Activated CD4-positive, alpha-beta T cell treated with anti-CD3 and anti-CD28 coated beads for 36 hours (primary cell): Measurements from ENCODE around the gene DNAJC11. TPM values are rescaled to one million over a fixed set of nuclear protein-coding genes. Genes with fewer than 3 reads are reported as not detected.
A peak's percentile ranks its signal among the peaks of the same experiment; 100 is the strongest.

Experiments
- ATAC-seq: fragments of 200-7000 bp; cut with Tn5 transposase; one replicate; pipeline ENCODE4 v1.10.0; 2021; ENCODE audit warnings: mild to moderate bottlenecking, moderate library complexity
- CTCF ChIA-PET: fragments of 350-600 bp; sonication (Branson Sonifier 250); formaldehyde crosslinking; loops from one replicate; lab custom pipeline; 2021; ENCODE audit warnings: antibody characterized with exemption; lab: Charles Lee
- POLR2A ChIA-PET: fragments of 350-600 bp; sonication (Branson Sonifier 250); formaldehyde crosslinking; loops from one replicate; lab custom pipeline; 2021; ENCODE audit warnings: antibody characterized with exemption, inconsistent platforms; lab: Charles Lee
- DNase-seq: peaks from one replicate; pipeline ENCODE4 v3.0.0-alpha.2; 2020
- H3K27ac Mint-ChIP-seq: one replicate; pipeline ENCODE4 v1.8.0; 2021; ENCODE audit warnings: mixed read lengths
- H3K27me3 Mint-ChIP-seq: one replicate; pipeline ENCODE4 v1.8.0; 2021; ENCODE audit warnings: mixed read lengths
- H3K36me3 Mint-ChIP-seq: one replicate; pipeline ENCODE4 v1.8.0; 2021; ENCODE audit warnings: low read depth, mixed read lengths
- H3K4me1 Mint-ChIP-seq: one replicate; pipeline ENCODE4 v1.8.0; 2021; ENCODE audit warnings: mixed read lengths
- H3K4me3 Mint-ChIP-seq: one replicate; pipeline ENCODE4 v1.8.0; 2021; ENCODE audit warnings: mild to moderate bottlenecking, moderate library complexity, mixed read lengths
- H3K9me3 Mint-ChIP-seq: one replicate; pipeline ENCODE4 v1.8.0; 2021; ENCODE audit warnings: low read depth, mixed read lengths
- intact Hi-C, 2 experiments: fragments of 100-400 bp; cut with DNase I in 1 of 2; cut with micrococcal nuclease in 1 of 2; formaldehyde crosslinking; loops; one replicate each; pipeline versions ENCODE4 v1.14.2 to v1.15.1; 2022 to 2024; cut with DNase I, micrococcal nuclease
- total RNA-seq, 2 experiments: library from RNA; stranded (reverse); gene quantifications; one replicate each; pipeline ENCODE4 v1.2.3, GENCODE V29; 2021

DNAJC11 gene
- total RNA-seq, 2 experiments from 2014 or later = 53.2 to 62.0 TPM

DNA sequence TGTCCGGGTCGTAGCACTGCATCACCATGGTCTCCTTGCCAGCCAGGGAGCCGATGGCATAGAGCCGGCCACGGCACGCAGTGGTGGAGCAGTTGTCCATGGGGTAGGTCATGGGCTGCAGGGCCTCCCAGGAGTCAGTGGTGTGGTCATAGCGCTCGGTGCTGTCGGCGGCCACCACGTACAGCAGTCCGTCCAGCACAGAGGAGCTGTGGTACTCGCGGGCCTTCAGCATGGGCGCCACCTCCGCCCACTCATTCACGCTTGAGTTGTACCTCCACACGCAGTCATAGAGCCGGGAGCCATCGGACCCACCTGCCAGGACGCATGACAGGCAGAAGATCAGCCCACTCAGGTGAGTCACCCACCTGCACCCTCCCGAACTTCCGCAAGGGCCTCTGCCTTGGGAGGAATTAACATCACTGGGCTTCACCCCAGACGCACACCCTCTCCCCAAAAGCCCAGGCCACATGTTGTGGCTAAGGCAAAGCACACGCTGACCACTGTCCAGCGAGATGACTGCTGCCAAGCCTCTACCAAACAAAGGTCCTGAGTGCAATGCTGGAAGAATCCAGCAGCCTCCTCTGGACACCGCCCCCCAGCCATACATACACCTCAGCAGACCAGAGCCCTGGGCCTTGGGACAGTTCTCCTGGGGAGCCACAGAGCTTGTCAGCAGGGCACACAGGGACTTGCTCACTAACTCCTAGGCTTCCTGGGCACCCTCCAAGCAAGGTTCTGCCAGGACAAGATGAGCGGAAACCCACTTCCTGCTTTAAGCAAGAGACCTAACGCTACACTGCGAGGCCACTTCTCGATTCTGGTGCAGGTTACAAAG lies 102.3 kb downstream of the DNAJC11 start:
- peak overlapping the region; percentile 97 for H3K4me3 Mint-ChIP-seq
- peaks cover 44% of the 10 kb centered on the region for H3K4me1 Mint-ChIP-seq
- DNase-seq = peak; percentile 78
- peak overlapping the region; percentile 92 for H3K27ac Mint-ChIP-seq
- no peaks in the 10 kb centered on the region for H3K9me3 Mint-ChIP-seq
- H3K36me3 Mint-ChIP-seq = peaks cover 40% of the 10 kb centered on the region
- intact Hi-C loops = no loop called here
- H3K27me3 Mint-ChIP-seq = no peaks in the 10 kb centered on the region
- ATAC-seq = no peak
- POLR2A ChIA-PET = interaction anchor here (0.7 to 1.6 kb wide), 2 partner anchors 10 to 20 kb away, joined by 3 to 6 read pairs; partner anchors contain the start of gene ZBTB48
- CTCF ChIA-PET = interaction anchor here (1.2 to 3.6 kb wide), 6 partner anchors 15 to 159 kb away, joined by 4 to 14 read pairs (median 8); partner anchors contain the start of gene THAP3

DNA sequence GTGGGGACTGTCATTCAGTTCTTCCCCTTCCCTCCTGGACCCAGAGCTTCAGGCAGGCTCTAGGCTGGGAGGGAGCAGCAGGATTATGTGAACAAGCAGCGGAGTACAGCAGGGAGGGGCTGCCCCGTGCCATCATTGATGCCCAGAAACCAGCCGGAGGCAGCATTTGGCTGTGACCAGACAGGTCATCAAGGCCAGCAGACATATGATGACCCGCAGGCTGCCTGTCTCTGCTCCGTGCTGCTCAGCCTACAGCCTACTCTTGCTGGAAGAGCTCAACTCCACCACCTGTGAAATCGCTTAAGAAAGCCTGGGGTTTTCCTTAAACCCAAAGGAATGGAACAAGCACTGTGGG lies 103.9 kb downstream of the DNAJC11 start:
- ChIA-PET CTCF (interaction anchor here (0.7 to 1.1 kb wide), 2 partner anchors 16 to 23 kb away, joined by 3 read pairs; no protein-coding TSS in a partner anchor), POLR2A (no interaction called here)
- no peak for ATAC-seq
- no peaks in the 10 kb centered on the region for H3K27me3 Mint-ChIP-seq
- H3K27ac Mint-ChIP-seq = no peak overlapping the region
- intact Hi-C loops = no loop called here
- peaks cover 45% of the 10 kb centered on the region for H3K36me3 Mint-ChIP-seq
- peaks cover 34% of the 10 kb centered on the region for H3K4me1 Mint-ChIP-seq
- H3K9me3 Mint-ChIP-seq = no peaks in the 10 kb centered on the region
- no peak overlapping the region for H3K4me3 Mint-ChIP-seq
- no peak for DNase-seq

DNA sequence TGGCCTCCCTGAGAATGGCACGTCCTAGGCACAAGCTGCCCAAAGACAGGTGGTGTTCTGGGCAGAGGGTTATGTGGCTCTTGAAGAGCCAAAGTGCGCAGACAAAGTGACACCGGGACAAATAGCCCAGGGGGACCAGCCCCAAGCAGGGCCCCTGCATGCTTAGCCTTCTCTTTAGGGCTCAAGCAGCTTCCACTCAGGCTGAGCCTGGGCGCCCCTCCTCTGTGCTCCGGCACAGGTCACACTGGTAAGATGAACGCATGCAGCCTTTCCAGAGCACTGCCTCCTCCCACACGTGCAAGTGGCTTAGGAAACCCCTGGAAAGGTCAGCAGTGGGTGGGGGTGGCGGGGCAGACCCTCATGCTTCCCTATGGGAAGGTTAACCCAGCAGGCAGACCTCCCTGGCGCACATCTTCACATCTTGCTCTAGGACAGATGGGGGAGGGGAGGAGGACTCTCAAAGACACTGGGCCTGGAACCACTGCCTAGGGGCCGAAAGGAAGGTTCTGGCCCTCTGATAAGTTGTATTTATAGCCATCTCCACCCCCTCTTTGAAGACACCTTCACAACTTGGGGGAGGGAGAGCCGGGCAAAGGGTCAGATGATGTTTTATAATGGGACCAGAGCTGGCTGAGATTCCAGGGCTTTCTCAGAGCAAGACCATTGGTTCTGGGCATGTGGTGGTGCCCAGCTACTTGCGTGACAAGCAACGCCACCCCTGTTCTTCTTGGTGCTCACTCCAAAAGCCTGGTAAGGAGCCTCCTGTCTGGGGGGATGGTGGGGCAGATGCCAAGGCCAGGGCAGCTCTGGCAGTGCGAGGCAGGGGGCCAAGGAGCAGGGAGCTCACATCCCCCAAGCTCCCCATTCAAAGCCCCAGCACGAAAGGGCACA lies 104.5 kb downstream of the DNAJC11 start:
- no peak for DNase-seq
- no peak for ATAC-seq
- peaks cover 45% of the 10 kb centered on the region for H3K36me3 Mint-ChIP-seq
- no peaks in the 10 kb centered on the region for H3K9me3 Mint-ChIP-seq
- ChIA-PET CTCF (interaction anchor here (0.5 to 1.1 kb wide), 3 partner anchors 16 to 912 kb away, joined by 3 read pairs; no protein-coding TSS in a partner anchor), POLR2A (no interaction called here)
- no peaks in the 10 kb centered on the region for H3K27me3 Mint-ChIP-seq
- H3K4me3 Mint-ChIP-seq = no peak overlapping the region
- no peak overlapping the region for H3K27ac Mint-ChIP-seq
- intact Hi-C loops = no loop called here
- peaks cover 36% of the 10 kb centered on the region for H3K4me1 Mint-ChIP-seq

DNA sequence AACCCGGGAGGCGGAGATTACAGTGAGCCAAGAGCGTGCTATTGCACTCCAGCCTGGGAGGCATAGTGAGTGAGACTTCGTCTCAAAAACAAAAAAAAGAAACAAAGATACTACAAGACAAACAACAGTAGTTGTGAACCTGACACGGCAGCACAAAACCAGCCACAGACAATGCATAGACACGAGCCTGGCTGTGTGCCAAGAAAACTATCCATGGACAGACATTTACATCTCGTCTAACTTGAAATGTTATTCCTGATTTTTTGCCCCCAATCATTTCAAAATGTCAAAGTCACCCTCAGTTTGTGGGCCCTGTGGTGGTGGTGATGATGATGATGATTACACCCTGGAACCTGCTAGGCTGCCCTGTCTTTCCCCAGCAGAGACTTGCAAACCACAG lies 105.3 kb downstream of the DNAJC11 start:
- ATAC-seq (no peak), DNase-seq (no peak)
- CTCF ChIA-PET = no interaction called here
- Mint-ChIP-seq H3K9me3 (no peaks in the 10 kb centered on the region), H3K4me1 (peaks cover 36% of the 10 kb centered on the region), H3K4me3 (no peak overlapping the region), H3K27ac (no peak overlapping the region), H3K36me3 (peaks cover 45% of the 10 kb centered on the region), H3K27me3 (no peaks in the 10 kb centered on the region)
- intact Hi-C loops = no loop called here
- POLR2A ChIA-PET = no interaction called here

DNA sequence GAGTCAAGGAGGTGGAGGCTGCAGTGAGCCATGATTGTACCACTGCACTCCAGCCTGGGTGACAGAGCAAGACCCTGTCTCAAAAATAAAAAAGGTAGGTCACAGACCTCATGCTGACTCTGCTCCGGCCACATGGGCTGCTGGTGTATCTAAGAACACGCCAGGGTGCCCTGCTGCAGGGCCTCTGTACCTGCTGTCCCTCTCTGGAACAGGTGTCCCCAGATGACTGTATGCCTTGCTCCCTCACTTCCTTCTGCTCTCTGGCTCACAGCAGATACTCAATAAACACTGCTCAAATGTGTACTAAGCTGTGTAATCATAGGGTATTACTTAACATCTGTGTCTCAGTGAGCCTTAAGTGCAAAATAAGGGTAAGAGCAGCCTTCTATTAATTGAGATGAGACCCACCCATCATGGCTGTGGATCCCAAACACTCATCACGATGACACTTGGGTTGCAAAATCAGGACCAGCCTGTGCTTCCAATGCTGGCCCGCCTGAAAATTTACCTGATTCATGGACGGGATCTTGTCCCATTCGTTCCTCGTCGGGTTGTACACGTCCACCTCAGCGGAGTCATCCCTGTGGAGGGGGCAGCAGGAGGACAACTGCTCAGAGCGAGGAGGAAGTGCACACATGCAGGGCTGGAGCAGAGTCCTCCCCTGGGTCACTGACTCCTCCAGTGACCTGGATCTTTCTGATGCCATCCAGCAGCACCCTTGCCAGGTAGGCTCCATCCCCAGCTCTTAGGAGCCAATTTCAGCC lies 106.5 kb downstream of the DNAJC11 start:
- POLR2A ChIA-PET = interaction anchor here (1.3 kb wide), 1 partner anchor 15 kb away, joined by 3 read pairs; the partner anchor contains the start of gene ZBTB48
- DNase-seq (no peak), ATAC-seq (no peak)
- intact Hi-C loops = no loop called here
- peaks cover 41% of the 10 kb centered on the region for H3K36me3 Mint-ChIP-seq
- H3K4me3 Mint-ChIP-seq = no peak overlapping the region
- no peaks in the 10 kb centered on the region for H3K9me3 Mint-ChIP-seq
- H3K4me1 Mint-ChIP-seq = peaks cover 35% of the 10 kb centered on the region
- CTCF ChIA-PET = interaction anchor here (1.1 kb wide), 1 partner anchor 156 kb away, joined by 3 read pairs; no protein-coding TSS in a partner anchor
- H3K27me3 Mint-ChIP-seq = no peaks in the 10 kb centered on the region
- no peak overlapping the region for H3K27ac Mint-ChIP-seq

DNA sequence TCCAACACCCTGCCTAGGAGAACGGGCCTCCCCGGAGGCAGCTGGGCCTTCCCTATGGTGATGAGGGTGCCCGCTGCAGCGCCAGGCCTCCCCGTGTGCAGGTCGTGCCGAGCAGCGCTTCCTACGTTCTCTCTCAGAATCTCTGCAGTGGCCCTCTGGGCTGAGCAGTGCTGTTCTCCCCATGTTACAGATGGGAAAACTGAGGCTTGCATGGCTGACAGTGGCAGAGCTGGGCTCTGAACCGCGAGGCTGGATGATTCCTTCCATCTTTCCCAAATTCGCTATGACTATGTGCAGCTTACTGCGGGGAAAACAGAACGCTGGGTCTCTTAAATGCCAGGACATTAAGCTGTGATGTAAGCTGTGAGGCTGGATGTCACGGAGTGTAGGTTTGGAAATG lies 107.8 kb downstream of the DNAJC11 start:
- ATAC-seq = no peak
- no peak overlapping the region for H3K4me3 Mint-ChIP-seq
- peaks cover 24% of the 10 kb centered on the region for H3K4me1 Mint-ChIP-seq
- intact Hi-C loops = no loop called here
- POLR2A ChIA-PET = no interaction called here
- no peaks in the 10 kb centered on the region for H3K27me3 Mint-ChIP-seq
- H3K36me3 Mint-ChIP-seq = peaks cover 34% of the 10 kb centered on the region
- CTCF ChIA-PET = no interaction called here
- no peaks in the 10 kb centered on the region for H3K9me3 Mint-ChIP-seq
- no peak overlapping the region for H3K27ac Mint-ChIP-seq
- no peak for DNase-seq

DNA sequence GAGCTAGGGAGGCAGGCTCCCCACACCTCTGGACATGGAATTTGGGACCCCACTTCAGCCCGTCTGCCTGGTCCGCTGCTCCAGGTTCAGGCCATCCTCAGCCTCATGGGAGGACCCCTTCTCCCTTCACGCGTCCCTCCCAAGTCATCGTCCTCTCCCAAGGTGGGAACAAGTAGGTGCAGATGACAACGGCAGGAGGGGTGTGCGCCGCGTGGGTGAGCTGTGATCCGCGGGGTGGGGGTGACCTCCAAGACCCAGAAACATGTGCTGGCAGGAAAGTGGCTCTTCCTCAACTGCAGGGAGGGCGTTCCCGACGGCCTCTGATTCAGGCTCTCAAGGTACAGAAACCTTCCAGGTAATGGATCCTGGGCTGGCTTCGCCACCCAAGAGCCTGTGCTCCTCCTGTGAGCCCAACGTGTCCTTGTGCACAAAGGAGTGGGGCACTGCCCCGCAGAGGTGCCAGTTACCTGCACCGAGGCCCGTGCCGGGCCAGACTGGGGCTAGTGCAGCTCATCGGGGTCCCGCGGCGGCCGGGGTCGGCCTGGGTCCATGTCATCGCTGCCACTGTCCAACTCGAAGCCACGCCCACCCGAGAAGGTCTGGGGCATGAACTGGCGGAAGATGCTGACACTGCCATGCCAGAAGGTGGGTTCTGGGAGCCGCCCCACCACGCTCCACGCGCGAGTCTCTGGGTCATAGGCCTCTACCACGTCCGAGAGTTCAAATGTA lies 108.6 kb downstream of the DNAJC11 start:
- Mint-ChIP-seq H3K27me3 (no peaks in the 10 kb centered on the region), H3K4me1 (peaks cover 20% of the 10 kb centered on the region), H3K36me3 (peaks cover 34% of the 10 kb centered on the region), H3K27ac (no peak overlapping the region), H3K9me3 (no peaks in the 10 kb centered on the region), H3K4me3 (no peak overlapping the region)
- intact Hi-C loops = no loop called here
- ChIA-PET POLR2A (interaction anchor here (0.6 kb wide), 1 partner anchor 12 kb away, joined by 3 read pairs; no protein-coding TSS in a partner anchor), CTCF (interaction anchor here (0.6 to 1.0 kb wide), 2 partner anchors 37 to 54 kb away, joined by 3 to 4 read pairs; no protein-coding TSS in a partner anchor)
- ATAC-seq (no peak), DNase-seq (no peak)

DNA sequence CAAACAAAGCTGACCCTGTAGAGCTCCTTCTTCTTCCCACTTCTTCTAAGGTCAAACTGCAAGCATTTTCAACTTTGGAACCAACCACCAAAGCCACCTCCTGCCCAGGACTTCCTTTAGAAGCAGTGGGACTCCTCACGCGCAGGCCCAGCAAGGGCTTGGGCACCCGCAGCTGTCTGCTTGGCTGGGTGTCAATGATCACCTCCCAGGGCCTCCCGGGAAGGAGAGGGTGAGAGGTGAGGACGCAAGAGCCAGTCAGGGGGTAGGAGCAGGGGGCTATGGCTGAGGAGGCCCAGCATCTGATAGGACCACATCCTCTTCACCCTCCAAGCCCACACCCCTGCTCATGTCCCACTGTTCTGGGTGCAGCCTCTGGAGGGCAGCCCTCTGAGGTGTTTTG lies 109.2 kb downstream of the DNAJC11 start:
- ChIA-PET CTCF (interaction anchor here (0.6 to 1.0 kb wide), 2 partner anchors 36 to 54 kb away, joined by 3 to 4 read pairs; no protein-coding TSS in a partner anchor), POLR2A (interaction anchor here (0.6 kb wide), 1 partner anchor 11 kb away, joined by 3 read pairs; no protein-coding TSS in a partner anchor)
- H3K27ac Mint-ChIP-seq = no peak overlapping the region
- no peaks in the 10 kb centered on the region for H3K27me3 Mint-ChIP-seq
- ATAC-seq = no peak
- intact Hi-C loops = no loop called here
- peaks cover 15% of the 10 kb centered on the region for H3K4me1 Mint-ChIP-seq
- H3K36me3 Mint-ChIP-seq = peaks cover 28% of the 10 kb centered on the region
- H3K4me3 Mint-ChIP-seq = no peak overlapping the region
- no peaks in the 10 kb centered on the region for H3K9me3 Mint-ChIP-seq
- DNase-seq = no peak

DNA sequence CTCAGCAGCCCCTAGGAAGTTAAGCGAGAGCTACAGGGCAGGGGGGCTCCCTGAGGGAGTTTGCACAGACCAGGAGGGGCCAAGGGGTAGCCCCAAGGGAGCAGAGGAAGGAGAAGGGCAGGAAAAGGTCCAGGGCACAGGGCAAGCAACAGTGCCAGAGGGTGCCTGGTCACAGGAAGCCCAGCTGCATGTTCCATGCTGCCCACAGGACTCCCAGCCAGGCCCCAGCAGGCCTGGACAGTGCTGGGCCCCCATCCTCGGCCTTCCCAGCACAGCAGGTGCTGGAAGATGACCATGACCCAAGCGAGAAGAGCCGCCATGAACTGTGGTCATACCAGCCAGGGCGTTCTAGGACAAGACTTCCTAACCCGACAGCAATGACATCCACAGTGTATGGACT lies 110.0 kb downstream of the DNAJC11 start:
- Mint-ChIP-seq H3K4me1 (peaks cover 11% of the 10 kb centered on the region), H3K27me3 (no peaks in the 10 kb centered on the region), H3K9me3 (no peaks in the 10 kb centered on the region), H3K27ac (no peak overlapping the region), H3K4me3 (no peak overlapping the region), H3K36me3 (peaks cover 24% of the 10 kb centered on the region)
- ATAC-seq (no peak), DNase-seq (no peak)
- ChIA-PET POLR2A (interaction anchor here (0.6 to 1.2 kb wide), 2 partner anchors 9 to 54 kb away, joined by 3 read pairs; no protein-coding TSS in a partner anchor), CTCF (interaction anchor here (0.6 to 1.0 kb wide), 2 partner anchors 40 to 55 kb away, joined by 4 read pairs; no protein-coding TSS in a partner anchor)
- intact Hi-C loops = no loop called here

DNA sequence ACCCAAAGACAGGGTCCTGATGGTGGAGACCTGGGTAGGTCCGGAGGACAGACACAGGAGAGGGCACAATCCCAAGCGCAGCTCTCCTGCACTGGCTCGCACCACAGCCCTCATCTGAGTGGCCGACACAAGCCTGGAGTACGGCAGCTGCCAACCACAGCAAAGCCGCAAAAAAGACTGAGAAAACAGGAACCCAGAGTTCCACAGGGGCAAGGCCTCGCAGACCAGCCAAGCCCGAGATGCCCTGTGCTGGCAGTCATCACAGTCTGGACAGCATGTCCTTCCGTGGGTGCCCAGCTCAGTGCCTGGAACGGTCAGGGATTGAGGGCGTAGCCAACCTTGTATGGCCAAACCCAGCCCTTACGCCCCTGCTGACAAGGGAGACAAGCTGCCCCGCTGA lies 110.4 kb downstream of the DNAJC11 start:
- POLR2A ChIA-PET = interaction anchor here (0.6 to 1.2 kb wide), 2 partner anchors 9 to 54 kb away, joined by 3 read pairs; no protein-coding TSS in a partner anchor
- CTCF ChIA-PET = interaction anchor here (0.6 kb wide), 1 partner anchor 41 kb away, joined by 4 read pairs; no protein-coding TSS in a partner anchor
- H3K27ac Mint-ChIP-seq = peak overlapping the region; percentile 63
- DNase-seq = no peak
- H3K4me1 Mint-ChIP-seq = peaks cover 7% of the 10 kb centered on the region
- no peaks in the 10 kb centered on the region for H3K9me3 Mint-ChIP-seq
- H3K36me3 Mint-ChIP-seq = peaks cover 22% of the 10 kb centered on the region
- H3K27me3 Mint-ChIP-seq = no peaks in the 10 kb centered on the region
- intact Hi-C loops = no loop called here
- ATAC-seq = no peak
- no peak overlapping the region for H3K4me3 Mint-ChIP-seq
